Measurements from ENCODE around the gene GSC. TPM values are rescaled to one million over a fixed set of nuclear protein-coding genes. Genes with fewer than 3 reads are reported as not detected.

Gene GSC
- total RNA-seq, 1 donor from 2014 or later = not detected

- DNase-seq (ENCODE audit: low spot score, unreplicated experiment) = no peak
- H3K36me3 Mint-ChIP-seq (ENCODE audit: insufficient read depth) = no peaks in the 10 kb centered on the region
- H3K27me3 Mint-ChIP-seq = peaks cover 75% of the 10 kb centered on the region
- no peak overlapping the region for H3K4me3 Mint-ChIP-seq (ENCODE audit: low read depth)
- no peaks in the 10 kb centered on the region for H3K4me1 Mint-ChIP-seq (ENCODE audit: low read depth)
- no peaks in the 10 kb centered on the region for H3K9me3 Mint-ChIP-seq (ENCODE audit: low read depth)
- no peak for TF ChIP-seq CTCF (IDR thresholded peaks at IDR 0.05; ENCODE audit: unreplicated experiment)
- H3K27ac Mint-ChIP-seq = no peak overlapping the region
Observed at GRCh38 chr14:94761348-94761996, 8.4 kb downstream of the GSC start.

- TF ChIP-seq CTCF (IDR thresholded peaks at IDR 0.05; ENCODE audit: unreplicated experiment) = no peak
- Mint-ChIP-seq H3K4me3 (ENCODE audit: low read depth) (no peak overlapping the region), H3K36me3 (ENCODE audit: insufficient read depth) (no peaks in the 10 kb centered on the region), H3K4me1 (ENCODE audit: low read depth) (no peaks in the 10 kb centered on the region), H3K27me3 (peaks cover 43% of the 10 kb centered on the region), H3K27ac (no peak overlapping the region), H3K9me3 (ENCODE audit: low read depth) (no peaks in the 10 kb centered on the region)
- DNase-seq (ENCODE audit: low spot score, unreplicated experiment) = no peak
Observed at GRCh38 chr14:94756310-94756882, 13.5 kb downstream of the GSC start.

- TF ChIP-seq CTCF (IDR thresholded peaks at IDR 0.05; ENCODE audit: unreplicated experiment) = no peak
- DNase-seq (ENCODE audit: low spot score, unreplicated experiment) = no peak
- no peaks in the 10 kb centered on the region for H3K4me1 Mint-ChIP-seq (ENCODE audit: low read depth)
- peaks cover 43% of the 10 kb centered on the region for H3K27me3 Mint-ChIP-seq
- H3K27ac Mint-ChIP-seq = no peak overlapping the region
- no peak overlapping the region for H3K4me3 Mint-ChIP-seq (ENCODE audit: low read depth)
- H3K36me3 Mint-ChIP-seq (ENCODE audit: insufficient read depth) = no peaks in the 10 kb centered on the region
- no peaks in the 10 kb centered on the region for H3K9me3 Mint-ChIP-seq (ENCODE audit: low read depth)
Observed at GRCh38 chr14:94754391-94754942, 15.4 kb downstream of the GSC start.

- DNase-seq (ENCODE audit: low spot score, unreplicated experiment) = no peak
- Mint-ChIP-seq H3K4me1 (ENCODE audit: low read depth) (no peaks in the 10 kb centered on the region), H3K27ac (no peak overlapping the region), H3K4me3 (ENCODE audit: low read depth) (no peak overlapping the region), H3K27me3 (peaks cover 35% of the 10 kb centered on the region), H3K9me3 (ENCODE audit: low read depth) (no peaks in the 10 kb centered on the region), H3K36me3 (ENCODE audit: insufficient read depth) (no peaks in the 10 kb centered on the region)
- TF ChIP-seq CTCF (IDR thresholded peaks at IDR 0.05; ENCODE audit: unreplicated experiment) = no peak
Observed at GRCh38 chr14:94752591-94753436, 17.1 kb downstream of the GSC start.

- Mint-ChIP-seq H3K27me3 (peaks cover 28% of the 10 kb centered on the region), H3K4me1 (ENCODE audit: low read depth) (no peaks in the 10 kb centered on the region), H3K27ac (no peak overlapping the region), H3K4me3 (ENCODE audit: low read depth) (no peak overlapping the region), H3K9me3 (ENCODE audit: low read depth) (no peaks in the 10 kb centered on the region), H3K36me3 (ENCODE audit: insufficient read depth) (no peaks in the 10 kb centered on the region)
- DNase-seq (ENCODE audit: low spot score, unreplicated experiment) = no peak
- no peak for TF ChIP-seq CTCF (IDR thresholded peaks at IDR 0.05; ENCODE audit: unreplicated experiment)
Observed at GRCh38 chr14:94751956-94752355, 18.0 kb downstream of the GSC start.

Measured in progenitor cell of endocrine pancreas (in vitro differentiated cells).